HAP-1 (cell line): Measurements from ENCODE around the gene NPC2.
"Not testable (repeated sequence)": the region's sequence is repeated elsewhere in the genome, so short reads cannot be mapped to it uniquely, and the experiment has no call there.

Experiments used
- DNase-seq, 2 experiments: peaks; one replicate each; pipeline ENCODE4 v3.0.0-alpha.2; 2016 to 2020; ENCODE audit warnings: low spot score in 2 of 2
- H3K27me3 ChIP-seq: fragments of 250-450 bp; sonication (Bioruptor Pico); 2 replicates; pipeline ENCODE4 v1.5.1; 2020; ENCODE audit warnings: low read depth, mild to moderate bottlenecking, moderate library complexity
- H3K36me3 ChIP-seq: fragments of 250-450 bp; sonication (Bioruptor Pico); replicated peaks from 2 replicates; pipeline ENCODE4 v1.5.1; 2020; ENCODE audit warnings: mild to moderate bottlenecking
- H3K4me1 ChIP-seq: fragments of 250-450 bp; sonication (Bioruptor Pico); 2 replicates; pipeline ENCODE4 v1.5.1; 2020; ENCODE audit warnings: mild to moderate bottlenecking
- H3K4me3 ChIP-seq: fragments of 250-450 bp; sonication (Bioruptor Pico); 2 replicates; pipeline ENCODE4 v1.5.1; 2020; ENCODE audit warnings: mild to moderate bottlenecking, moderate library complexity
- H3K9me3 ChIP-seq: fragments of 250-450 bp; sonication (Bioruptor Pico); 2 replicates; pipeline ENCODE4 v1.5.1; 2020; ENCODE audit warnings: mild to moderate bottlenecking, moderate library complexity
- in situ Hi-C: fragments of 300-500 bp; cut with MboI; formaldehyde crosslinking; loops from 3 replicates; pipeline ENCODE4 v1.14.3; 2020; ENCODE audit warnings: low sequenced_read_pairs, inconsistent platforms, mixed read lengths

Gene NPC2

GRCh38 chr14:74492776-74493342 is at the start of gene NPC2:
Gene NPC2, minus strand, starts transcription at chr14:74493305. Its CDS starts 31 bp downstream, at chr14:74493274.
- H3K4me1 ChIP-seq: peaks cover 4% of the 10 kb centered on the region
- no peaks in the 10 kb centered on the region for H3K27me3 ChIP-seq
- in situ Hi-C loops: no loop called here
- no peaks in the 10 kb centered on the region for H3K9me3 ChIP-seq
- DNase-seq: no peak
- peaks cover 8% of the 10 kb centered on the region for H3K36me3 ChIP-seq
- peak within 1 kb of the TSS; percentile 94 for H3K4me3 ChIP-seq

GRCh38 chr14:74542056-74542685 is 49.1 kb upstream of the NPC2 start:
- Histone ChIP-seq H3K27me3 (peaks cover 16% of the 10 kb centered on the region), H3K36me3 (no peaks in the 10 kb centered on the region), H3K4me3 (no peak overlapping the region), H3K4me1 (no peaks in the 10 kb centered on the region), H3K9me3 (no peaks in the 10 kb centered on the region)
- in situ Hi-C loops: no loop called here
- DNase-seq: no peak

- in situ Hi-C loops: no loop called here
- DNase-seq: no peak
Observed at GRCh38 chr14:74541225-74541624, 48.1 kb upstream of the NPC2 start.

GRCh38 chr14:74539503-74539902 is 46.4 kb upstream of the NPC2 start:
- no peaks in the 10 kb centered on the region for H3K9me3 ChIP-seq
- no peak overlapping the region for H3K4me3 ChIP-seq
- H3K36me3 ChIP-seq: no peaks in the 10 kb centered on the region
- in situ Hi-C loops: no loop called here
- H3K4me1 ChIP-seq: no peaks in the 10 kb centered on the region
- H3K27me3 ChIP-seq: peaks cover 16% of the 10 kb centered on the region
- DNase-seq: no peak

More at GRCh38 chr14:74541225-74541624, 48.1 kb upstream of the NPC2 start:
- Histone ChIP-seq H3K9me3 (no peaks in the 10 kb centered on the region), H3K36me3 (no peaks in the 10 kb centered on the region), H3K4me1 (no peaks in the 10 kb centered on the region), H3K4me3 (no peak overlapping the region), H3K27me3 (peaks cover 16% of the 10 kb centered on the region)

GRCh38 chr14:74538411-74539391 is 45.6 kb upstream of the NPC2 start:
- no peaks in the 10 kb centered on the region for H3K4me1 ChIP-seq
- H3K9me3 ChIP-seq: no peaks in the 10 kb centered on the region
- in situ Hi-C loops: no loop called here
- H3K4me3 ChIP-seq: no peak overlapping the region
- DNase-seq: no peak
- H3K36me3 ChIP-seq: no peaks in the 10 kb centered on the region
- peaks cover 8% of the 10 kb centered on the region for H3K27me3 ChIP-seq

DNA sequence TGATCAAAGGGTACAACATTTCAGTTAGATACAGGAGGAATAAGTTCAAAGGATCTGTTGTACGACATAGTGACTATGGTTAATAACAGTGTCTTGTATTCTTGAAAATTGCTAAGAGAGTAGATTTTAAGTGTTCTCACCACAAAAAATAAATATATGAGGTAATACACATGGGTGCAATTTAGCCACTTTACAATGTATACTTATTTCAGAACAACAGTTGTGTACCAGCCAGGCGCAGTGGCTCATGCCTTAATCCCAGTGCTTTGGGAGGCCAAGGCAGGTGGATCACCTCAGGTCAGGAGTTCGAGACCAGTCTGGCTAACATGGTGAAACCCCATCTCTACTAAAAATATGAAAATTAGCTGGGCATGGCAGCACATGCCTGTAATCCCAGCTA is 43.2 kb upstream of the NPC2 start:
- H3K4me3 ChIP-seq, in situ Hi-C loops, H3K27me3 ChIP-seq, H3K4me1 ChIP-seq, H3K36me3 ChIP-seq, DNase-seq, H3K9me3 ChIP-seq: not testable (repeated sequence)

GRCh38 chr14:74535756-74536325 is 42.7 kb upstream of the NPC2 start:
- H3K27me3 ChIP-seq: no peaks in the 10 kb centered on the region
- H3K4me3 ChIP-seq: no peak overlapping the region
- no peaks in the 10 kb centered on the region for H3K36me3 ChIP-seq
- H3K4me1 ChIP-seq: peaks cover 6% of the 10 kb centered on the region
- DNase-seq: no peak
- no peaks in the 10 kb centered on the region for H3K9me3 ChIP-seq
- in situ Hi-C loops: no loop called here

DNA sequence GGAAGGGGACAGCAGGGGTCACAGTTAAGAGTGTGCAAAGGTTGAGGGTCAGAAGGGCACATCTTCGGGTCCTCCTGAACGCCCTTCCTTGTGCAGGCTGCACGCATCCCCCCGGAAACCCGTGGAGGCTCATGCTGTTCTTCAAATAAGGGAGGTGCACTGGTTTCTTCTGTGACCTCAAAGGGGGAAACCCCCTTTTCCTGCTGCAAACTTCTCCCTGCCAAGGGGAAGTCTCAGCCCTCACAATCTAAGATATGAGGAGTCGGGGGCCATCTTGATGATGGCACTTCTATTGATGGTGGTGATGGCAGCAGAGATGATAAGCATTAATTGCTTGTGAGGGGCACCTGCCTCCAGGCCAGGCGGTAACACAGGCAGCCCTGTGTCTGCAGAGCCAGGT is 40.5 kb upstream of the NPC2 start:
- no peak overlapping the region for H3K4me3 ChIP-seq
- H3K27me3 ChIP-seq: no peaks in the 10 kb centered on the region
- no peaks in the 10 kb centered on the region for H3K9me3 ChIP-seq
- H3K4me1 ChIP-seq: peaks cover 6% of the 10 kb centered on the region
- no peaks in the 10 kb centered on the region for H3K36me3 ChIP-seq
- no peak for DNase-seq
- in situ Hi-C loops: no loop called here

DNA sequence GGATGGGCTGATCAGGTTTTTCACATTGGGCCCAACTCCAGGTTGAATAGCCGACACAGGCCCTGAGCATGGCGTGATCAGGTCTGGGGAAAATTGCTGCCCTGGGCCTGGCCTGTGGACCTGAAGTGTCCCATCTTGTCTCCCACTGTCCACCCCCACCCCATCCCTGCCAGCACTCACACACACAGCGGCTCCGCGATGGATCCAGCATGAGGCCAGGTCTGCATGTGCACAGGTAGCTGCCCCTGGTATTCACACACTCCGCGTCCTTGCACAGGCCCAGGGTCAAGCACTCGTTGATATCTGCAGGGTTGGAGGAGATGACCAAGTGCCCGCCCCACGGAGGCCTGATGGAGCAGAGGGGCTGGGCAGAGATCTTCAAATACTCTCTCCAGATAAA is 39.1 kb upstream of the NPC2 start:
- Histone ChIP-seq H3K9me3 (no peaks in the 10 kb centered on the region), H3K27me3 (no peaks in the 10 kb centered on the region), H3K4me3 (no peak overlapping the region), H3K36me3 (no peaks in the 10 kb centered on the region), H3K4me1 (peaks cover 6% of the 10 kb centered on the region)
- DNase-seq: no peak
- in situ Hi-C loops: no loop called here

- DNase-seq: peak in 1 of 2 experiments; percentile 67
Observed at GRCh38 chr14:74531467-74531866, 38.4 kb upstream of the NPC2 start.

DNA sequence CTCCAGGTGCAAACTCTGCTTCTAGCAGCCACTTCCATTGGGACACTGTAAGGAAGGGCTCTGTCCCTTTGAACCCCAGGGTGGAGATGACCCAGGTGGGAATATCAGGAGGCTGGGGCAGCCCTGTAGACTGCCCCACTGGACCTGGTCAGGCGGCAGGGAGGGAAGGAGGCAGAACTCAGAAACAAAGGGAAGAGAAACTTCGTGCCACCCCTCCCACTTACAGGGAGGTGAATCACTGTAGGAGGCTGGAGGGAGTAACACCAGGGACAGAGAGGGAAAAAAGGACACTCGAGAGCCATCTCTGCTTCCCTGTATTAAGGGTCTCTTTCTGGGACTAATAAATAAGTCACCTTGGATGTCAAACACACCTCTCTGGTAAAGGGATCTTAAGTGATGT is 37.9 kb upstream of the NPC2 start:
- Histone ChIP-seq H3K4me3 (no peak overlapping the region), H3K4me1 (peaks cover 6% of the 10 kb centered on the region), H3K36me3 (no peaks in the 10 kb centered on the region), H3K27me3 (no peaks in the 10 kb centered on the region), H3K9me3 (no peaks in the 10 kb centered on the region)
- DNase-seq: no peak
- in situ Hi-C loops: no loop called here

More at GRCh38 chr14:74531467-74531866, 38.4 kb upstream of the NPC2 start:
- Histone ChIP-seq H3K9me3 (no peaks in the 10 kb centered on the region), H3K36me3 (no peaks in the 10 kb centered on the region), H3K4me3 (no peak overlapping the region), H3K27me3 (no peaks in the 10 kb centered on the region), H3K4me1 (peaks cover 6% of the 10 kb centered on the region)
- in situ Hi-C loops: no loop called here

GRCh38 chr14:74528886-74529285 is 35.8 kb upstream of the NPC2 start:
- H3K4me1 ChIP-seq: peaks cover 6% of the 10 kb centered on the region
- in situ Hi-C loops: no loop called here
- H3K27me3 ChIP-seq: peaks cover 11% of the 10 kb centered on the region
- H3K9me3 ChIP-seq: no peaks in the 10 kb centered on the region
- H3K4me3 ChIP-seq: no peak overlapping the region
- no peaks in the 10 kb centered on the region for H3K36me3 ChIP-seq
- DNase-seq: no peak

- in situ Hi-C loops: no loop called here
- peaks cover 11% of the 10 kb centered on the region for H3K27me3 ChIP-seq
- no peak for DNase-seq
- no peak overlapping the region for H3K4me3 ChIP-seq
- peaks cover 6% of the 10 kb centered on the region for H3K4me1 ChIP-seq
- H3K36me3 ChIP-seq: no peaks in the 10 kb centered on the region
- no peaks in the 10 kb centered on the region for H3K9me3 ChIP-seq
Observed at GRCh38 chr14:74528406-74528805, 35.3 kb upstream of the NPC2 start.
